GM21515 (cell line): ENCODE measurements around the gene BIN1.

Experiments used
- ATAC-seq: cut with Tn5 transposase; IDR thresholded peaks from one replicate; pipeline ENCODE4 v1.9.1; 2021; ENCODE audit not compliant: unreplicated experiment

BIN1 gene

GRCh38 chr2:127080226-127080937 is 26.6 kb downstream of the BIN1 start:
- peak; percentile 17 for ATAC-seq

- ATAC-seq = no peak
Measured at GRCh38 chr2:127079358-127079920, 27.5 kb downstream of the BIN1 start.

- no peak for ATAC-seq
Measured at GRCh38 chr2:127078666-127079270, 28.2 kb downstream of the BIN1 start.

GRCh38 chr2:127078028-127078427 is 28.9 kb downstream of the BIN1 start:
- no peak for ATAC-seq

GRCh38 chr2:127076924-127077323 is 30.0 kb downstream of the BIN1 start:
- ATAC-seq = no peak

- no peak for ATAC-seq
Measured at GRCh38 chr2:127076290-127076689, 30.7 kb downstream of the BIN1 start.

- no peak for ATAC-seq
Measured at GRCh38 chr2:127075821-127076220, 31.1 kb downstream of the BIN1 start.

- no peak for ATAC-seq
Measured at GRCh38 chr2:127074936-127075335, 32.0 kb downstream of the BIN1 start.

- ATAC-seq = no peak
Measured at GRCh38 chr2:127074358-127074757, 32.6 kb downstream of the BIN1 start.

- no peak for ATAC-seq
Measured at GRCh38 chr2:127072970-127073369, 34.0 kb downstream of the BIN1 start.

GRCh38 chr2:127072396-127072795 is 34.6 kb downstream of the BIN1 start:
- no peak for ATAC-seq

- ATAC-seq = no peak
Measured at GRCh38 chr2:127071901-127072328, 35.0 kb downstream of the BIN1 start.

- no peak for ATAC-seq
Measured at GRCh38 chr2:127070221-127070620, 36.7 kb downstream of the BIN1 start.

- ATAC-seq = no peak
Measured at GRCh38 chr2:127069536-127069935, 37.4 kb downstream of the BIN1 start.

GRCh38 chr2:127069003-127069402 is 38.0 kb downstream of the BIN1 start:
- no peak for ATAC-seq

GRCh38 chr2:127068351-127068741 is 38.6 kb downstream of the BIN1 start:
- ATAC-seq = no peak

GRCh38 chr2:127067620-127068350 is 39.2 kb downstream of the BIN1 start:
- no peak for ATAC-seq

- no peak for ATAC-seq
Measured at GRCh38 chr2:127066942-127067341, 40.0 kb downstream of the BIN1 start.

GRCh38 chr2:127065940-127066318 is 41.0 kb downstream of the BIN1 start:
- no peak for ATAC-seq

GRCh38 chr2:127065299-127065939 is 41.5 kb downstream of the BIN1 start:
- no peak for ATAC-seq

GRCh38 chr2:127064642-127065250 is 42.2 kb downstream of the BIN1 start:
- ATAC-seq = peak; percentile 90
